ENCODE measurements around the gene MAMDC4. TPM values are rescaled to one million over a fixed set of nuclear protein-coding genes. Genes with fewer than 3 reads are reported as not detected.

The MAMDC4 gene
- total and polyA plus RNA-seq, 4 donors: 2.4 to 19.0 (median 3.8) TPM

Small RNA genes within 50 kb of the gene (microRNA-seq; reads per million reads assigned to microRNA genes)
- gene MIR4292 (0 reads per million in 2 donors), gene MIR4479 (0 reads per million in 2 donors)

Other genes starting within 250 kb of the MAMDC4 start
- 100 to 1,000 TPM in 1 of 2 donors, 10 to 100 TPM in 1; 78.6 to 308 TPM for gene EGFL7, start 189.4 kb upstream of the MAMDC4 start, total RNA-seq
- gene EGFL7, start 189.4 kb upstream of the MAMDC4 start, polyA plus RNA-seq: 10 to 100 TPM; 13.1 to 32.0 TPM
- gene AGPAT2, start 164.9 kb upstream of the MAMDC4 start, total RNA-seq: 10 to 100 TPM; 26.9 to 31.5 TPM
- gene AGPAT2, start 164.9 kb upstream of the MAMDC4 start, polyA plus RNA-seq: 10 to 100 TPM; 49.5 to 64.9 TPM
- 10 to 100 TPM in 1 of 2 donors, 1 to 10 TPM in 1; 7.3 to 13.6 TPM for gene DIPK1B, start 139.8 kb upstream of the MAMDC4 start, total RNA-seq
- gene DIPK1B, start 139.8 kb upstream of the MAMDC4 start, polyA plus RNA-seq: 1 to 10 TPM; 1.1 to 4.8 TPM
- 10 to 100 TPM; 11.4 to 13.4 TPM for gene LCN10, start 109.4 kb upstream of the MAMDC4 start, total RNA-seq
- gene LCN10, start 109.4 kb upstream of the MAMDC4 start, polyA plus RNA-seq: 1 to 10 TPM in 1 of 2 donors, under 1 TPM in 1; 0.25 to 2.1 TPM
- gene LCN6, start 103.8 kb upstream of the MAMDC4 start, total RNA-seq: 10 to 100 TPM; 17.4 to 24.2 TPM
- gene LCN6, start 103.8 kb upstream of the MAMDC4 start, polyA plus RNA-seq: 1 to 10 TPM in 1 of 2 donors, not detected in 1; 2.5 TPM
- gene LCN8, start 94.1 kb upstream of the MAMDC4 start, total RNA-seq: not detected
- gene LCN8, start 94.1 kb upstream of the MAMDC4 start, polyA plus RNA-seq: under 1 TPM in 1 of 2 donors, not detected in 1; 0.10 TPM
- not detected for gene LCN15, start 87.8 kb upstream of the MAMDC4 start, total RNA-seq
- under 1 TPM in 1 of 2 donors, not detected in 1; 0.88 TPM for gene LCN15, start 87.8 kb upstream of the MAMDC4 start, polyA plus RNA-seq
- gene TMEM141, start 61.0 kb upstream of the MAMDC4 start, total RNA-seq: 10 to 100 TPM; 26.6 to 27.0 TPM
- gene TMEM141, start 61.0 kb upstream of the MAMDC4 start, polyA plus RNA-seq: 10 to 100 TPM; 57.0 to 95.8 TPM
- under 1 TPM; 0.45 to 0.58 TPM for gene CCDC183, start 56.0 kb upstream of the MAMDC4 start, total RNA-seq
- under 1 TPM; 0.46 to 0.50 TPM for gene CCDC183, start 56.0 kb upstream of the MAMDC4 start, polyA plus RNA-seq
- 10 to 100 TPM; 47.2 to 52.0 TPM for gene RABL6, start 44.4 kb upstream of the MAMDC4 start, total RNA-seq
- 10 to 100 TPM; 31.3 to 76.1 TPM for gene RABL6, start 44.4 kb upstream of the MAMDC4 start, polyA plus RNA-seq
- gene AJM1, start 9.9 kb upstream of the MAMDC4 start, total RNA-seq: 1 to 10 TPM; 6.1 to 6.2 TPM
- 10 to 100 TPM in 1 of 2 donors, under 1 TPM in 1; 0.63 to 26.9 TPM for gene AJM1, start 9.9 kb upstream of the MAMDC4 start, polyA plus RNA-seq
- 10 to 100 TPM; 65.6 to 84.1 TPM for gene PHPT1, start 2.9 kb upstream of the MAMDC4 start, total RNA-seq
- 100 to 1,000 TPM; 129 to 165 TPM for gene PHPT1, start 2.9 kb upstream of the MAMDC4 start, polyA plus RNA-seq
- 100 to 1,000 TPM; 193 to 223 TPM for gene EDF1, start 14.0 kb downstream of the MAMDC4 start, total RNA-seq
- gene EDF1, start 14.0 kb downstream of the MAMDC4 start, polyA plus RNA-seq: 100 to 1,000 TPM; 421 to 505 TPM
- gene TRAF2, start 34.2 kb downstream of the MAMDC4 start, total RNA-seq: 10 to 100 TPM in 1 of 2 donors, 1 to 10 TPM in 1; 9.1 to 22.1 TPM
- gene TRAF2, start 34.2 kb downstream of the MAMDC4 start, polyA plus RNA-seq: 10 to 100 TPM in 1 of 2 donors, 1 to 10 TPM in 1; 4.8 to 14.0 TPM
- gene FBXW5, start 92.4 kb downstream of the MAMDC4 start, total RNA-seq: 100 to 1,000 TPM in 1 of 2 donors, 10 to 100 TPM in 1; 92.5 to 107 TPM
- 100 to 1,000 TPM; 111 to 191 TPM for gene FBXW5, start 92.4 kb downstream of the MAMDC4 start, polyA plus RNA-seq
- 1 to 10 TPM in 1 of 2 donors, under 1 TPM in 1; 0.90 to 1.1 TPM for gene C8G, start 92.9 kb downstream of the MAMDC4 start, total RNA-seq
- gene C8G, start 92.9 kb downstream of the MAMDC4 start, polyA plus RNA-seq: 1 to 10 TPM; 1.8 to 3.1 TPM
- 1 to 10 TPM in 1 of 2 donors, under 1 TPM in 1; 0.71 to 1.6 TPM for gene LCN12, start 99.9 kb downstream of the MAMDC4 start, total RNA-seq
- 1 to 10 TPM in 1 of 2 donors, not detected in 1; 3.3 TPM for gene LCN12, start 99.9 kb downstream of the MAMDC4 start, polyA plus RNA-seq
- gene PTGDS, start 125.2 kb downstream of the MAMDC4 start, total RNA-seq: 100 to 1,000 TPM; 128 to 145 TPM
- 10 to 100 TPM; 12.2 to 13.9 TPM for gene PTGDS, start 125.2 kb downstream of the MAMDC4 start, polyA plus RNA-seq
- gene LCNL1, start 130.6 kb downstream of the MAMDC4 start, total RNA-seq: 1 to 10 TPM in 1 of 2 donors, under 1 TPM in 1; 0.36 to 1.1 TPM
- under 1 TPM in 1 of 2 donors, not detected in 1; 0.15 TPM for gene LCNL1, start 130.6 kb downstream of the MAMDC4 start, polyA plus RNA-seq
- gene PAXX, start 140.1 kb downstream of the MAMDC4 start, total RNA-seq: 10 to 100 TPM; 27.8 to 42.0 TPM
- 100 to 1,000 TPM in 1 of 2 donors, 10 to 100 TPM in 1; 39.9 to 192 TPM for gene PAXX, start 140.1 kb downstream of the MAMDC4 start, polyA plus RNA-seq
- 1 to 10 TPM; 3.8 to 7.0 TPM for gene CLIC3, start 144.2 kb downstream of the MAMDC4 start, total RNA-seq
- 1 to 10 TPM; 1.6 to 6.7 TPM for gene CLIC3, start 144.2 kb downstream of the MAMDC4 start, polyA plus RNA-seq
- 10 to 100 TPM; 27.3 to 60.0 TPM for gene ABCA2, start 175.9 kb downstream of the MAMDC4 start, total RNA-seq
- gene ABCA2, start 175.9 kb downstream of the MAMDC4 start, polyA plus RNA-seq: 10 to 100 TPM in 1 of 2 donors, 1 to 10 TPM in 1; 9.0 to 48.1 TPM
- under 1 TPM; 0.27 to 0.68 TPM for gene FUT7, start 179.7 kb downstream of the MAMDC4 start, total RNA-seq
- gene FUT7, start 179.7 kb downstream of the MAMDC4 start, polyA plus RNA-seq: not detected
- 100 to 1,000 TPM in 1 of 2 donors, 10 to 100 TPM in 1; 99.3 to 217 TPM for gene NPDC1, start 193.8 kb downstream of the MAMDC4 start, total RNA-seq
- gene NPDC1, start 193.8 kb downstream of the MAMDC4 start, polyA plus RNA-seq: 100 to 1,000 TPM in 1 of 2 donors, 10 to 100 TPM in 1; 26.5 to 190 TPM
- gene ENTPD2, start 201.7 kb downstream of the MAMDC4 start, total RNA-seq: 1 to 10 TPM in 1 of 2 donors, under 1 TPM in 1; 0.16 to 1.7 TPM
- not detected for gene ENTPD2, start 201.7 kb downstream of the MAMDC4 start, polyA plus RNA-seq
- gene SAPCD2, start 218.2 kb downstream of the MAMDC4 start, total RNA-seq: under 1 TPM; 0.26 to 0.60 TPM
- gene SAPCD2, start 218.2 kb downstream of the MAMDC4 start, polyA plus RNA-seq: under 1 TPM in 1 of 2 donors, not detected in 1; 0.50 TPM
- 10 to 100 TPM in 1 of 2 donors, 1 to 10 TPM in 1; 7.9 to 20.6 TPM for gene UAP1L1, start 225.2 kb downstream of the MAMDC4 start, total RNA-seq
- 10 to 100 TPM in 1 of 2 donors, 1 to 10 TPM in 1; 4.1 to 13.2 TPM for gene UAP1L1, start 225.2 kb downstream of the MAMDC4 start, polyA plus RNA-seq
- gene MAN1B1, start 234.6 kb downstream of the MAMDC4 start, total RNA-seq: 10 to 100 TPM; 28.4 to 52.2 TPM
- 100 to 1,000 TPM in 1 of 2 donors, 10 to 100 TPM in 1; 21.2 to 104 TPM for gene MAN1B1, start 234.6 kb downstream of the MAMDC4 start, polyA plus RNA-seq